Astrocyte (in vitro differentiated cells and primary cell): ENCODE measurements around the gene KLK7.

Source experiments
- EZH2 ChIP-seq: IDR thresholded peaks from 2 replicates; pipeline ENCODE4 v1.6.1; 2012; ENCODE audit warnings: mild to moderate bottlenecking, low read length, inconsistent platforms; ENCODE audit not compliant: insufficient read depth
- TF ChIP-seq, protein P1 (sequence below): IDR thresholded peaks from 2 replicates; pipeline ENCODE4 v1.5.1; 2011; ENCODE audit warnings: low read depth, mild to moderate bottlenecking, inconsistent platforms, low read length, moderate library complexity; ENCODE audit not compliant: insufficient read depth

DNA sequence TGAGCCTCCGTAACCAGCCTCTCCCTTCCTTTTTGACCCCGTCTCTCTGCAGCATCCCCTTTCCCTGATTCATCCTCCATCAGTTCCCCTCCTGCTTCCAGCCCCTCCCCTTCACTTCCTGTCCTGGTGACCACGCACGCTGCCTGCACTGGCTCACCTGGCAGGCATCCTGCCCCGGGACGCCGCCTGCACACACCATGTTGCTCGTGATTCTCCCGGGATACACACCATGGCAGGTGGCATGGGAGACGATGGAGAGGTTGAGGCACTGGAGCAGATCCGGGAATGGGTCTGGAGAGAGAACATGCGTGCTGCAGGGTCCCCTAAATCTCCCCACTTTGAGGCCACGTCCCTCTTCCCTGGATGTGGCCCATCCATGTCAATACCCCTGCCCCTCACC is 46.9 kb upstream of the KLK7 start:
- TF ChIP-seq EZH2, result no peak
- TF ChIP-seq, protein P1, sequence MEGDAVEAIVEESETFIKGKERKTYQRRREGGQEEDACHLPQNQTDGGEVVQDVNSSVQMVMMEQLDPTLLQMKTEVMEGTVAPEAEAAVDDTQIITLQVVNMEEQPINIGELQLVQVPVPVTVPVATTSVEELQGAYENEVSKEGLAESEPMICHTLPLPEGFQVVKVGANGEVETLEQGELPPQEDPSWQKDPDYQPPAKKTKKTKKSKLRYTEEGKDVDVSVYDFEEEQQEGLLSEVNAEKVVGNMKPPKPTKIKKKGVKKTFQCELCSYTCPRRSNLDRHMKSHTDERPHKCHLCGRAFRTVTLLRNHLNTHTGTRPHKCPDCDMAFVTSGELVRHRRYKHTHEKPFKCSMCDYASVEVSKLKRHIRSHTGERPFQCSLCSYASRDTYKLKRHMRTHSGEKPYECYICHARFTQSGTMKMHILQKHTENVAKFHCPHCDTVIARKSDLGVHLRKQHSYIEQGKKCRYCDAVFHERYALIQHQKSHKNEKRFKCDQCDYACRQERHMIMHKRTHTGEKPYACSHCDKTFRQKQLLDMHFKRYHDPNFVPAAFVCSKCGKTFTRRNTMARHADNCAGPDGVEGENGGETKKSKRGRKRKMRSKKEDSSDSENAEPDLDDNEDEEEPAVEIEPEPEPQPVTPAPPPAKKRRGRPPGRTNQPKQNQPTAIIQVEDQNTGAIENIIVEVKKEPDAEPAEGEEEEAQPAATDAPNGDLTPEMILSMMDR, result no peak
